Liver (tissue), 9 donors: ENCODE results near the gene SPATA13. TPM values are rescaled to one million over a fixed set of nuclear protein-coding genes. Genes with fewer than 3 reads are reported as not detected.

Experiments
- DNase-seq: peaks from one replicate; pipeline ENCODE4 v3.0.0-alpha.2; 2017; ENCODE audit warnings: low spot score
- H3K27ac ChIP-seq, 2 donors: one replicate each; pipeline ENCODE4 v1.7.0; 2013; ENCODE audit warnings: inconsistent platforms in 2 of 2, low read length in 2 of 2, control low read depth in 1 of 2, low read depth in 1 of 2, mild to moderate bottlenecking in 1 of 2
- H3K27me3 ChIP-seq, 4 donors: one replicate each; pipeline versions ENCODE4 v1.6.1 to v1.7.0; 2013; ENCODE audit warnings: low read length in 3 of 4, inconsistent platforms in 1 of 4, mild to moderate bottlenecking in 1 of 4, moderate library complexity in 1 of 4; ENCODE audit not compliant: control insufficient read depth in 4 of 4, insufficient read depth in 4 of 4
- H3K36me3 ChIP-seq, 4 donors: one replicate each; pipeline versions ENCODE4 v1.6.1 to v1.7.0; 2013; ENCODE audit warnings: low read length in 3 of 4, mild to moderate bottlenecking in 3 of 4, low read depth in 1 of 4, moderate library complexity in 1 of 4; ENCODE audit not compliant: control insufficient read depth in 4 of 4, insufficient read depth in 3 of 4
- H3K4me1 ChIP-seq, 4 donors: one replicate each; pipeline versions ENCODE4 v1.6.1 to v1.7.0; 2013; ENCODE audit warnings: low read length in 3 of 4, mild to moderate bottlenecking in 3 of 4, moderate library complexity in 1 of 4; ENCODE audit not compliant: control insufficient read depth in 4 of 4, insufficient read depth in 4 of 4
- H3K4me3 ChIP-seq, 3 donors: one replicate each; pipeline versions ENCODE4 v1.6.1 to v1.7.0; 2013; ENCODE audit warnings: low read length in 3 of 3, control low read depth in 1 of 3, low read depth in 1 of 3, mild to moderate bottlenecking in 1 of 3
- H3K9ac ChIP-seq, 2 donors: one replicate each; pipeline ENCODE4 v1.7.0; 2013; ENCODE audit warnings: low read length in 2 of 2, mild to moderate bottlenecking in 2 of 2, moderate library complexity in 2 of 2, control low read depth in 1 of 2, low read depth in 1 of 2
- H3K9me3 ChIP-seq, 4 donors: one replicate each; pipeline versions ENCODE4 v1.6.1 to v1.7.0; 2013; ENCODE audit warnings: low read length in 3 of 4; ENCODE audit not compliant: control insufficient read depth in 4 of 4
- ATF3 ChIP-seq: IDR thresholded peaks from 2 replicates; pipeline ENCODE4 v1.6.1; 2016; ENCODE audit warnings: antibody characterized with exemption
- EGR1 ChIP-seq, 2 donors: IDR thresholded peaks; 2 replicates each; pipeline ENCODE4 v1.6.1; 2016 to 2018; ENCODE audit warnings: antibody characterized with exemption in 2 of 2, low read depth in 2 of 2
- FOXA1 ChIP-seq: IDR thresholded peaks from 2 replicates; pipeline ENCODE4 v1.6.1; 2016; ENCODE audit warnings: antibody characterized with exemption
- FOXA2 ChIP-seq: IDR thresholded peaks from 2 replicates; pipeline ENCODE4 v1.6.1; 2016; ENCODE audit warnings: antibody characterized with exemption
- GABPA ChIP-seq, 2 donors: IDR thresholded peaks in 1 of 2; conservative IDR thresholded peaks in 1 of 2; 2 replicates each; pipeline ENCODE4 v1.6.1; 2016; ENCODE audit warnings: antibody characterized with exemption in 2 of 2, mild to moderate bottlenecking in 1 of 2, moderate library complexity in 1 of 2
- HNF4A ChIP-seq, 2 donors: conservative IDR thresholded peaks; 2 replicates each; pipeline ENCODE4 v1.6.1; 2016; ENCODE audit warnings: antibody characterized with exemption in 2 of 2, mild to moderate bottlenecking in 2 of 2
- JUND ChIP-seq, 2 donors: IDR thresholded peaks; 2 replicates each; pipeline ENCODE4 v1.6.1; 2016; ENCODE audit warnings: antibody characterized with exemption in 2 of 2
- NR2F2 ChIP-seq: IDR thresholded peaks from 2 replicates; pipeline ENCODE4 v1.6.1; 2016; ENCODE audit warnings: antibody characterized with exemption
- RAD21 ChIP-seq, 2 donors: IDR thresholded peaks; 2 replicates each; pipeline ENCODE4 v1.6.1; 2016; ENCODE audit warnings: antibody characterized with exemption in 2 of 2, mild to moderate bottlenecking in 2 of 2
- RXRA ChIP-seq, 2 donors: IDR thresholded peaks; 2 replicates each; pipeline ENCODE4 v1.6.1; 2017 to 2018; ENCODE audit warnings: antibody characterized with exemption in 2 of 2, mild to moderate bottlenecking in 1 of 2
- YY1 ChIP-seq: IDR thresholded peaks from 2 replicates; pipeline ENCODE4 v1.6.1; 2016; ENCODE audit warnings: antibody characterized with exemption, mild to moderate bottlenecking
- WGBS: extraction: QIAGEN DNeasy Blood & Tissue Kit; methylation state at CpG from one replicate; pipeline ENCODE4 v1.1.7; 2013; 5-methylcytosine and 5-hydroxymethylcytosine counted together
- polyA plus RNA-seq, 2 donors: library from polyadenylated mRNA; stranded (reverse) in 1 of 2; unstranded in 1 of 2; fragments of 200-250 nt in 1 of 2; fragments of >200 nt in 1 of 2; fragmentation: Nextera tagmentation in 1 of 2; extraction: Ambion mirVana in 1 of 2; gene quantifications; one replicate each; pipeline versions ENCODE4 v1.2.1 to v1.2.3, GENCODE V29; 2013 to 2015
- total RNA-seq, 2 donors: library from RNA; depleted of rRNA; stranded (reverse); fragments of >200 nt; gene quantifications; one replicate each; pipeline ENCODE4 v1.2.3, GENCODE V29; 2014
- TF ChIP-seq, protein P1 (sequence below): IDR thresholded peaks from 2 replicates; pipeline ENCODE4 v1.6.1; 2016; ENCODE audit warnings: antibody characterized with exemption
- TF ChIP-seq, protein P2 (sequence below): fragments of 150-350 bp; IDR thresholded peaks from 2 replicates; pipeline ENCODE4 v1.5.1; 2017; ENCODE audit warnings: improper control_type of control experiment, low read depth, low read length; ENCODE audit not compliant: missing input control
- TF ChIP-seq, protein P3 (sequence below): IDR thresholded peaks from 2 replicates; pipeline ENCODE4 v1.6.1; 2016; ENCODE audit warnings: antibody characterized with exemption, mild to moderate bottlenecking
- TF ChIP-seq, protein P4 (sequence below): IDR thresholded peaks from 2 replicates; pipeline ENCODE4 v1.6.1; 2016; ENCODE audit warnings: antibody characterized with exemption
- donor health status: healthy.
- donor health status: healthy.
- donor health status: healthy.
- donor health status: healthy.
- donor health status: healthy.

The SPATA13 gene
- total and polyA plus RNA-seq, 4 donors = 10.0 to 57.6 (median 20.4) TPM

DNA sequence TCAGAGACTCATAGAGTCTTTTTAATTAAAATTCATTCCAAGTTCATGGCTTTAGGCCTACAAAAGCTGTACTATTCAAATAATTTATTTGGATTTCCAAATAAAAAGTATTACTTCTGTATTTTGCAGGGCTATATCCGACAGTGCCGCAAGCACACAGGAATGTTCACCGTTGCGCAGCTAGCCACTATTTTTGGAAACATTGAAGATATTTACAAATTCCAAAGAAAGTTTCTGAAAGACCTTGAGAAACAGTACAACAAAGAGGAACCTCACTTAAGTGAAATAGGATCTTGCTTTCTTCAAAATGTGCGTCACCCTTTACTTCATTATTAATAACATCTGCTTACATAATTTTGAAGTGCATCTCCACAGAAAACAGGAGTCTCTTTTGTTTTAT lies 128.3 kb downstream of the SPATA13 start:
- H3K4me1 ChIP-seq = no peaks in the 10 kb centered on the region
- H3K9me3 ChIP-seq = no peaks in the 10 kb centered on the region
- no peak for DNase-seq
- H3K27me3 ChIP-seq = no peaks in the 10 kb centered on the region
- H3K27ac ChIP-seq = no peak overlapping the region
- no peak overlapping the region for H3K9ac ChIP-seq
- peaks cover 31 to 86% (median 76%) of the 10 kb centered on the region in 4 donors for H3K36me3 ChIP-seq
- no peak overlapping the region for H3K4me3 ChIP-seq
- TF ChIP-seq JUND (IDR thresholded peaks at IDR 0.05) (no peak), HNF4A (conservative IDR thresholded peaks at IDR 0.05) (no peak), EGR1 (IDR thresholded peaks at IDR 0.05; ENCODE audit: low read depth in 2 of 2) (no peak), RAD21 (IDR thresholded peaks at IDR 0.05) (no peak), FOXA2 (no peak), NR2F2 (no peak), ATF3 (no peak)
- TF ChIP-seq, protein P1, sequence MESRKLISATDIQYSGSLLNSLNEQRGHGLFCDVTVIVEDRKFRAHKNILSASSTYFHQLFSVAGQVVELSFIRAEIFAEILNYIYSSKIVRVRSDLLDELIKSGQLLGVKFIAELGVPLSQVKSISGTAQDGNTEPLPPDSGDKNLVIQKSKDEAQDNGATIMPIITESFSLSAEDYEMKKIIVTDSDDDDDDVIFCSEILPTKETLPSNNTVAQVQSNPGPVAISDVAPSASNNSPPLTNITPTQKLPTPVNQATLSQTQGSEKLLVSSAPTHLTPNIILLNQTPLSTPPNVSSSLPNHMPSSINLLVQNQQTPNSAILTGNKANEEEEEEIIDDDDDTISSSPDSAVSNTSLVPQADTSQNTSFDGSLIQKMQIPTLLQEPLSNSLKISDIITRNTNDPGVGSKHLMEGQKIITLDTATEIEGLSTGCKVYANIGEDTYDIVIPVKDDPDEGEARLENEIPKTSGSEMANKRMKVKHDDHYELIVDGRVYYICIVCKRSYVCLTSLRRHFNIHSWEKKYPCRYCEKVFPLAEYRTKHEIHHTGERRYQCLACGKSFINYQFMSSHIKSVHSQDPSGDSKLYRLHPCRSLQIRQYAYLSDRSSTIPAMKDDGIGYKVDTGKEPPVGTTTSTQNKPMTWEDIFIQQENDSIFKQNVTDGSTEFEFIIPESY = no peak
- TF ChIP-seq, protein P2, sequence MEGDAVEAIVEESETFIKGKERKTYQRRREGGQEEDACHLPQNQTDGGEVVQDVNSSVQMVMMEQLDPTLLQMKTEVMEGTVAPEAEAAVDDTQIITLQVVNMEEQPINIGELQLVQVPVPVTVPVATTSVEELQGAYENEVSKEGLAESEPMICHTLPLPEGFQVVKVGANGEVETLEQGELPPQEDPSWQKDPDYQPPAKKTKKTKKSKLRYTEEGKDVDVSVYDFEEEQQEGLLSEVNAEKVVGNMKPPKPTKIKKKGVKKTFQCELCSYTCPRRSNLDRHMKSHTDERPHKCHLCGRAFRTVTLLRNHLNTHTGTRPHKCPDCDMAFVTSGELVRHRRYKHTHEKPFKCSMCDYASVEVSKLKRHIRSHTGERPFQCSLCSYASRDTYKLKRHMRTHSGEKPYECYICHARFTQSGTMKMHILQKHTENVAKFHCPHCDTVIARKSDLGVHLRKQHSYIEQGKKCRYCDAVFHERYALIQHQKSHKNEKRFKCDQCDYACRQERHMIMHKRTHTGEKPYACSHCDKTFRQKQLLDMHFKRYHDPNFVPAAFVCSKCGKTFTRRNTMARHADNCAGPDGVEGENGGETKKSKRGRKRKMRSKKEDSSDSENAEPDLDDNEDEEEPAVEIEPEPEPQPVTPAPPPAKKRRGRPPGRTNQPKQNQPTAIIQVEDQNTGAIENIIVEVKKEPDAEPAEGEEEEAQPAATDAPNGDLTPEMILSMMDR = no peak
- WGBS = 92% methylated on average over 5 of the region's 5 CpGs

DNA sequence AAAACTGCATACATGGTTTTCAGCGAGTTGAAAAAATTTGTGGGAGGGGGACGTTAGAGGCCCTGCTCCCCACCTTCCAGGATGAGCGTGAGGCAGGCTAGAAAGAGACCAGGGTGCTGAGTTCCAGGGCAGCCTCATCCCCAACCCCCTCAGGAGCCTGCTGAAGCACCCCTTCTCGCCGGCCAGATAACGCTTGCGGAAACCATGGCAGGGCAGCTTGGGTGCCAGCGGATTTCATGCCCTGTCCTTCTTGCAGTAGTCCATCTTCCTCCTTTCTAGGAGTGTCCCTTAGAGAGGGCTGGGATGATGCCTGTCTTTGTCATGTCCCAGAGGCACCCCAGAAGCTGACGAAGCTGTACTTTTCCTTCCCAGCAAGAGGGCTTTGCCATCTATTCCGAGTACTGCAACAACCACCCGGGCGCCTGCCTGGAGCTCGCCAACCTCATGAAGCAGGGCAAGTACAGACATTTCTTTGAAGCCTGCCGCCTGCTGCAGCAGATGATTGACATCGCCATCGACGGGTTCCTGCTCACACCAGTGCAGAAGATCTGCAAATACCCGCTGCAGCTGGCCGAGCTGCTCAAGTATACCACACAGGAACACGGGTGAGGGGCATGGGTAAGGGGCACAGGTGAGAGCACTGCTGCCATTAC lies 129.9 kb downstream of the SPATA13 start:
- Histone ChIP-seq H3K27ac (no peak overlapping the region), H3K9me3 (no peaks in the 10 kb centered on the region), H3K4me3 (no peak overlapping the region), H3K4me1 (no peaks in the 10 kb centered on the region), H3K27me3 (no peaks in the 10 kb centered on the region), H3K9ac (no peak overlapping the region), H3K36me3 (peaks cover 30 to 87% (median 76%) of the 10 kb centered on the region in 4 donors)
- WGBS = 96% methylated on average over 20 of the region's 20 CpGs
- TF ChIP-seq EGR1 (IDR thresholded peaks at IDR 0.05; ENCODE audit: low read depth in 2 of 2) (no peak), JUND (IDR thresholded peaks at IDR 0.05) (no peak), FOXA1 (no peak)
- DNase-seq = no peak

DNA sequence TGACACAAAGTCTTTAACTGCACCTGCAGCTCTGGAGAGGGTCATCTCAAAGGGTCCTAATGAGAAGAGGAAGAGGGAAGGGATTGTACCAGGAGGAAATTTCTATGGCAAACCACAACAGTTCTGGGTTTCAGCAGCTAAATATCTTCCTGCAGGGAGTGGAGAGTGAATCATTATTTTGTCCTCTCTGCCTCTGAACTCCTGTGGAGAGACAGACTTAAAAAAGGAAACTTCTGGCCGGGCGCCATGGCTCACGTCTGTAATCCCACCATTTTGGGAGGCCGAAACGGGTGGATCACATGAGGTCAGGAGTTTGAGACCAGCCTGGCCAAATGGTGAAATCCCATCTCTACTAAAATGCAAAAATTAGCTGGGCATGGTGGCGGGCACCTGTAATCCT lies 132.0 kb downstream of the SPATA13 start:
- Histone ChIP-seq H3K4me3 (no peak overlapping the region), H3K36me3 (peaks cover 25 to 90% (median 82%) of the 10 kb centered on the region in 4 donors), H3K4me1 (no peaks in the 10 kb centered on the region), H3K27me3 (no peaks in the 10 kb centered on the region), H3K9me3 (no peaks in the 10 kb centered on the region), H3K9ac (no peak overlapping the region), H3K27ac (no peak overlapping the region)
- 95% methylated on average over 6 of the region's 6 CpGs for WGBS
- no peak for DNase-seq
- TF ChIP-seq, protein P3, sequence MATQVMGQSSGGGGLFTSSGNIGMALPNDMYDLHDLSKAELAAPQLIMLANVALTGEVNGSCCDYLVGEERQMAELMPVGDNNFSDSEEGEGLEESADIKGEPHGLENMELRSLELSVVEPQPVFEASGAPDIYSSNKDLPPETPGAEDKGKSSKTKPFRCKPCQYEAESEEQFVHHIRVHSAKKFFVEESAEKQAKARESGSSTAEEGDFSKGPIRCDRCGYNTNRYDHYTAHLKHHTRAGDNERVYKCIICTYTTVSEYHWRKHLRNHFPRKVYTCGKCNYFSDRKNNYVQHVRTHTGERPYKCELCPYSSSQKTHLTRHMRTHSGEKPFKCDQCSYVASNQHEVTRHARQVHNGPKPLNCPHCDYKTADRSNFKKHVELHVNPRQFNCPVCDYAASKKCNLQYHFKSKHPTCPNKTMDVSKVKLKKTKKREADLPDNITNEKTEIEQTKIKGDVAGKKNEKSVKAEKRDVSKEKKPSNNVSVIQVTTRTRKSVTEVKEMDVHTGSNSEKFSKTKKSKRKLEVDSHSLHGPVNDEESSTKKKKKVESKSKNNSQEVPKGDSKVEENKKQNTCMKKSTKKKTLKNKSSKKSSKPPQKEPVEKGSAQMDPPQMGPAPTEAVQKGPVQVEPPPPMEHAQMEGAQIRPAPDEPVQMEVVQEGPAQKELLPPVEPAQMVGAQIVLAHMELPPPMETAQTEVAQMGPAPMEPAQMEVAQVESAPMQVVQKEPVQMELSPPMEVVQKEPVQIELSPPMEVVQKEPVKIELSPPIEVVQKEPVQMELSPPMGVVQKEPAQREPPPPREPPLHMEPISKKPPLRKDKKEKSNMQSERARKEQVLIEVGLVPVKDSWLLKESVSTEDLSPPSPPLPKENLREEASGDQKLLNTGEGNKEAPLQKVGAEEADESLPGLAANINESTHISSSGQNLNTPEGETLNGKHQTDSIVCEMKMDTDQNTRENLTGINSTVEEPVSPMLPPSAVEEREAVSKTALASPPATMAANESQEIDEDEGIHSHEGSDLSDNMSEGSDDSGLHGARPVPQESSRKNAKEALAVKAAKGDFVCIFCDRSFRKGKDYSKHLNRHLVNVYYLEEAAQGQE = no peak
- TF ChIP-seq FOXA1 = no peak
- TF ChIP-seq FOXA2 = no peak
- TF ChIP-seq, protein P2 = no peak
- no peak for TF ChIP-seq JUND (IDR thresholded peaks at IDR 0.05)
- no peak for TF ChIP-seq YY1
- TF ChIP-seq, protein P4, sequence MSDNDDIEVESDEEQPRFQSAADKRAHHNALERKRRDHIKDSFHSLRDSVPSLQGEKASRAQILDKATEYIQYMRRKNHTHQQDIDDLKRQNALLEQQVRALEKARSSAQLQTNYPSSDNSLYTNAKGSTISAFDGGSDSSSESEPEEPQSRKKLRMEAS = no peak
- no peak for TF ChIP-seq NR2F2
- TF ChIP-seq RAD21 (IDR thresholded peaks at IDR 0.05) = no peak
- TF ChIP-seq RXRA (IDR thresholded peaks at IDR 0.05) = no peak
- TF ChIP-seq GABPA (IDR thresholded peaks at IDR 0.05 in 1 of 2, conservative IDR thresholded peaks at IDR 0.05 in 1 of 2) = no peak
- TF ChIP-seq HNF4A (conservative IDR thresholded peaks at IDR 0.05) = no peak
